ENCODE measurements around the gene ATXN7L1.

ATXN7L1 gene

DNA sequence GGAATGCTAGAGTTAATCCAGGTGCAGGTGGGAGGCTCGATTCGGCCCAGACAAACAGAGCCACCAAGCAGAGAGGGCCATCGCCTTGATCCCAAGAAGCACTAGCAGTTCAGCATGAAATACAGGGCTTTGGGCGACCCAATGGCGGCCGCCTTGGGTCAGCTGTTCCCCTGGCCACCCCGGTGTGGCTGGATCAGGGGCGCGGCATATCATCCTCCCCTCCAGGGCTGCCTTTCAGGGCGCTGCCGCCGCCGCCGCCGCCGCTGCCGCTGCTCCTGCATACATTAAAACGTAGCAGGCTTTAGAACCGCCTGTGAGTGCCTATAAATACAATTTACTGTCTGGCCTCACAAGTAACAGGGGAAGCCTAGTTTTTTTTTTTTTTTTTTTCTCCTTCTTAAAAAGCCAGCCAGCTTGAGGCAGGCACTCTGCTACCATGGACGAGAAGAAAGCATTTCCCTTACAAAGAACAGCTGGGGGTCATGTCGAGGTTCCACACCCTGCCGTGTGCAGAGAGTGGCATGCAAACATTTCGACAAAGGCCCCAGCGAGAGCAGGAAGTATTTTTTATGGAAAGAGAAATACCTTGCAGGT lies 237.4 kb downstream of the ATXN7L1 start:
- FAIRE-seq: no peak

DNA sequence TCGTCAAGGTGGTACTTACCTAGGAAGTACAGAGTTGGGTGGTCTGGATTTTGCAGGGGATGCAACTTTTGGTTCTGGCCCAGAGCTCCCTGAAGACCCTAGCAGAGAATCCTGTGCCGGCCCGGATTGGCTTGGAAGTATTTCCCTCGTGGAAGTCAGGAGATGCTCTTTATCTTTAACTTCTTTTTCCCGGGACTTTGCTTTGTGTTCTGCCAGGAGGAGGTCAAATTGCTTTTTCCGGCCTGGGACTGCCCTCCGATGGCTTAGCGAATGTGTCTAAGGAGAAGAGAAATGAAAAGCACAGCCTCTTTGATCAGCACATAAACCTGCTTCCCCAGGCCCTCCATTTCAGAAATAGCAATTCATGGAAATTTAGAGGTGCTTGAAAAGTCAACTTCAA lies 238.1 kb downstream of the ATXN7L1 start:
- FAIRE-seq: no peak

DNA sequence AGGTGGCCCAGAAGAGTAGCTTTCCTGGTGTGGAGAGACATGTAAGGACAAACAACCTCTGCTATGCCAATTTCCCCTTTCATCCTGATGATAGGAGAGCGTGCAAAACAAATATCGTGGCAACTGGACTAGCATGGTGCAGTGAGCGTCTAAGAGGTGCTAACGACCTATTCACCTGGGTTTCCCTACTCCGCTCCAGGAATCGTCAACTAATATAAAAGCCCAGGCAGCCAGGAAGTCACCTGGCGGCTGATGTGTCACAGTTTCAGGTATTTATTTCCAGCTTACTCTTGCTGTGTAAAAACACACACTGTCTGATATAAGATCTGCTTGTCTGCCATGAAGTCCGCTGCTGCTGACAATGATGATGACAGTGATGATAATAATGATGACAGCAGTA lies 238.6 kb downstream of the ATXN7L1 start:
- no peak for FAIRE-seq

DNA sequence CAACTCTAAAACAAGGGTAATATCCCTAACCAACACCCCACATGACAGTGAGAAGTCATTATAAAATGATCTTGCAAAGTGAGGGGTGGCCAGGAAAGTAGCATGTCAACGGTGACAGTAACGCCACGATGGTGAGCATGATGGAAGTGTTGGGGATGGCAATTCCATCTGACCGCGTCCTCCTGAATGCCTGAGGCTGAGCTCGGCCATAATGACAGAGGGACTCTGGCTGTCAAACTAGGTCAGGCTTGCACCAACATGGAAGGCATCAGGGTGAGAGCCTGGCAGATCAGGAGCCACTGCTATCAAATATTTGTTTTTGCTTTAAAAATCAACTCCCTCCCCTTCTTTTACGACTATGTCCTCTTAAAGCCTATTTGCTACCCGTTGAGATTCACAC lies 239.4 kb downstream of the ATXN7L1 start:
- no peak for FAIRE-seq

DNA sequence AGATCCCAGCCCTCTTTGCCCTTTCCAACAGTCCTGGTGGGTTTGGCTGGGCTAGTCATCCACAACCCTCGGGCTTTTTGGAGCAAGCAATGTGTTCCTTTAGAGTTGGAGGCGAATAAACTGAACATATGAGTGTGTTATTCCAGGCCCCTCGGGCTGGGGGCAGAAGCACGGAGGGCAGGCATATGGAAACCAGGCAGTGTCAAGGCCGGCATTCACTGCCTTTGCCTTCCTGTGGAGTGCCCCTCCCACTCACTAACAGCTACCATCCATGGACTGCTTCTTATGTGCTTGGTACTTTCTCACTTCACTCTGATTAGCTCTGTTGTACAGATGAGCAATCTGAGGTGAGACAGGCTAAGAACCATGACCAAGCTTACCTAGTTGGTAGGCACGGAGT lies 241.2 kb downstream of the ATXN7L1 start:
- no peak for FAIRE-seq

- no peak for FAIRE-seq
Observed at GRCh38 chr7:105625986-105626385, 250.4 kb downstream of the ATXN7L1 start.

DNA sequence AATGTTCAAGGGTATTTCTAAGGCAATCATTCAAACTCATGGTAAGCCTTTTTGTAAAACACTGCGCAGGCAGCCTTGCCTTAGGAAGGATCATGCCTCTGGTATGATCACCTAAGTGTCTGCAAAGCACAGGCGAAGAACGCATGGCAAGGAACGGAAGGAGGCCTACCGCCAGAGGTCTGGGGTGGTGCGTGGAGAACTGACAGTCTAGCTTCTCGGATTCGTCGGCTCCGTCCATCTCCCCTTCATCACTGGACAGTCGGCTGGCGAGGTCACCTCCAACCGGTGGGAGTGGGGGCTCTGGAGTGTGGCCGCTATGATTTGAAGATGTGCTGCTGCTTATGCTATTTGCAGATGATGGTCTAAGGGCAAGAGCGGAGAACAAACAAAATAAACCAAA lies 252.5 kb downstream of the ATXN7L1 start:
- no peak for FAIRE-seq

- FAIRE-seq: no peak
Observed at GRCh38 chr7:105623378-105623777, 253.0 kb downstream of the ATXN7L1 start.

GRCh38 chr7:105622106-105622731 lies 254.2 kb downstream of the ATXN7L1 start:
- no peak for FAIRE-seq

DNA sequence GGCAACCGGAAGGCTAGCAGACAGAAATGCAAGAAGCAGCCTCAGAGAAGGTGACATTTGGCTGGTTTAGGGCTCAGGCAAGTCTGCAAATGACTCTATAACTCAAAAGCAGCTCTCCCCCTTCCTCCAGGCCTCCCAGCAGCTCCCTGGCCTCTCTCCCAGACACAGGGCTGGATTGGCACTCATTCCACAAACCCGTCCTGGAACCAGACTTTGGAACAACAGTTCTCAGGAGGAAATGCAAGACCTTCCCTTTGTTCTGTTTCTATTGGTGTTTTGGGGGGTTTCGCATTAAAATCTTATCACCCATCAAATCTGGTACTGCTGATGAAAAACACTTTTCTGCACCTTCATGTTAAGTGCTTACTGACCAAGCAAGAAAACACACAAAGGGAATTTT lies 254.8 kb downstream of the ATXN7L1 start:
- FAIRE-seq: no peak

- no peak for FAIRE-seq
Observed at GRCh38 chr7:105621176-105621575, 255.2 kb downstream of the ATXN7L1 start.

DNA sequence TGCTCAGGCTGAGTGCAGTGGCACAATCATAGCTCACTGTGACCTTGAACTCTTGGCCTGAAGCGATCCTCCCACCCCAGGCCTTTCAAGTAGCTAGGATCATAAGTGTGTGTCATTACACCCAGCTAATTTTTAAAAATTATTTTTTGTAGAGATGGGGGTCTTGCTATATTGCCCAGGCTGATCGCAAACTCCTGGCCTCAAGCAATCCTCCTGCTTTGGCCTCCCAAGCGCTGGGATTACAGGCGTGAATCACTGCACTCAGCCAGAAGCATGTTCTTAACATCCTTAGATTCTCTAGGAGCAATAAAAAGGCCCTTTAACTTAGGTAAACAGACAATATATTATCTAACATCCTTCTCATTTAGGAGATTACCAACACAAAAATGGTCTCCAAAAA lies 256.8 kb downstream of the ATXN7L1 start:
- FAIRE-seq: no peak

- no peak for FAIRE-seq
Observed at GRCh38 chr7:105618016-105618296, 258.4 kb downstream of the ATXN7L1 start.

- no peak for FAIRE-seq
Observed at GRCh38 chr7:105617280-105618015, 259.0 kb downstream of the ATXN7L1 start.

GRCh38 chr7:105614341-105614840 lies 262.0 kb downstream of the ATXN7L1 start:
- FAIRE-seq: no peak

GRCh38 chr7:105613611-105614330 lies 262.6 kb downstream of the ATXN7L1 start:
- no peak for FAIRE-seq

DNA sequence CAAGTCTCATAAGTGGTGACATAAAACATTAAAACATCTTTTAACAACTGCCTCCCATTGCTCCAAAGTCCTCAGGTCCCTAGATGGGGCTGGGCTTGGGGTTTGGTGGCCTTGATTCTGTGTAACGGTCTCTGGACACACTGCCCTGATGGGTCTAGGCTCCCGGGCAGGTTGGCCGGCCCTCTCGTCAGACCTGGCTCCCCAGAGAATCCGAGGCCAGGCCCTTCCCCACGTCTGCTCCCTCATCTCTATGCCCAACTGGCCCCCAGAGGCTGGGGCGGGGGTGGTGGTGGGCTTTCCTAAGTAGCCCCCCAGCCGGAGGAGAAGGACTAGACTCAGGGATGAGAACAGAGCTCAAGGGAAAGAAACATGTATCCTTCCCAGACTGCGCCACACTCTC lies 263.6 kb downstream of the ATXN7L1 start:
- FAIRE-seq: no peak

GRCh38 chr7:105611856-105612775 lies 264.3 kb downstream of the ATXN7L1 start:
- FAIRE-seq: no peak

DNA sequence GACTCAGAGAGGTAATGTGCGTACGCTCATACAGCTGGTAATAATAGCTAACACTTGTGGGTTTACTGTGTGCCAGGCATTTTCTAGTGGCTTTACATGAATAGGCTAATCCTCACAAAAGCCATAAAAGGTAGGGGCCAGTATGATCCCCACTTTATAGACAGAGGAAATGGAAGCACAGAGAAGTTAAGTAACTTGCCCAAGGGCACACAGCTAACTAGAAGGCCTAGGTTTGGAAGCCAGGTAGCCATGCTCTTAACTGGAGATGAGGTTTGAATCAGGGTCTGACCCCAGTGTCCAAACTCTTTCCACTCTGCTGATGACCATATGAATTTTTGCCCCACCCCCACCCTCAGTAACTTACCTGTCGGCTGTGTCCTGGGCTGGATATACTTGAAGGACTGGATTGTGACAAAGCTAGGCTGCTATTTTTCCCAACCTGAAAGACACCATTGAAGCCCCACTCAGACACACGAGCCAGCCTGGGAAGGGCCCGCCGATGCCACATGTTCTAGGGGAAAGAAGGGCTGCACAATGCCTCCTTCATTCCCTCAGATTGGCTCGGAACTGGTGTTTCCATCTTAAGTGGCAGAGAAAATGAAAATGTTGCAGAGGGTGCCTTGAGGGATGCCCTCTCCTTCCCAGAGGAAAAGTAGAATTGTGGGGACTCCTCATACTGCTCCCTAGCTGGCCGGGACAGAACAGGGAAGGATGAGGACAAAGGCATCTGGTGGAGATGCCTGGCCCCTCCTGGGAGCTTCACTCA lies 266.1 kb downstream of the ATXN7L1 start:
- no peak for FAIRE-seq

GRCh38 chr7:105602325-105603305 lies 273.8 kb downstream of the ATXN7L1 start:
- FAIRE-seq: no peak
